Measurements from ENCODE around the gene GRID1.

The GRID1 gene

DNA sequence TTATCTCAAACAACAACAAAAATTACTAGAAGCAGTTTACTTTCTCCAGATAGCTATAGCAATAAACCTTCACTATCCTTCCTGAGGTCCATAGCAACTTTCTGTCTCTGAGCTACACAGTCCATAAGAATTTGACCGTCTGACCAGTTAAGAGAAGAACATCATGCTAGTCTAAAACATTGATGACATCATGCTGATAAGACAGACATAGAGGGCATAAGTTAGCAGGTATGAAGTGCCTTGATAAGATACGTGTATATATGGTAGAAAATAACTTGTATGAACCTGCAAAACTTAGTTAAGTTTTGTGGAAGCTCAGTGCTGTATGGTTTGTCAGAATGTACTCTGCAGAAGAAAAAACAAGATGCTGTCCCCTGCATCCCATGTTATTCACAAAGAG is 353.0 kb downstream of the GRID1 start:
- Histone ChIP-seq H3K4me1 (no peaks in the 10 kb centered on the region), H3K9me3 (no peaks in the 10 kb centered on the region), H3K27ac (no peak overlapping the region), H3K27me3 (no peaks in the 10 kb centered on the region), H3K4me3 (no peak overlapping the region), H3K36me3 (no peaks in the 10 kb centered on the region)
- DNase-seq, result no peak
- intact Hi-C loops (cut with DNase I; ENCODE audit: low total_unique reads), result no loop called here
- TF ChIP-seq, protein P1, sequence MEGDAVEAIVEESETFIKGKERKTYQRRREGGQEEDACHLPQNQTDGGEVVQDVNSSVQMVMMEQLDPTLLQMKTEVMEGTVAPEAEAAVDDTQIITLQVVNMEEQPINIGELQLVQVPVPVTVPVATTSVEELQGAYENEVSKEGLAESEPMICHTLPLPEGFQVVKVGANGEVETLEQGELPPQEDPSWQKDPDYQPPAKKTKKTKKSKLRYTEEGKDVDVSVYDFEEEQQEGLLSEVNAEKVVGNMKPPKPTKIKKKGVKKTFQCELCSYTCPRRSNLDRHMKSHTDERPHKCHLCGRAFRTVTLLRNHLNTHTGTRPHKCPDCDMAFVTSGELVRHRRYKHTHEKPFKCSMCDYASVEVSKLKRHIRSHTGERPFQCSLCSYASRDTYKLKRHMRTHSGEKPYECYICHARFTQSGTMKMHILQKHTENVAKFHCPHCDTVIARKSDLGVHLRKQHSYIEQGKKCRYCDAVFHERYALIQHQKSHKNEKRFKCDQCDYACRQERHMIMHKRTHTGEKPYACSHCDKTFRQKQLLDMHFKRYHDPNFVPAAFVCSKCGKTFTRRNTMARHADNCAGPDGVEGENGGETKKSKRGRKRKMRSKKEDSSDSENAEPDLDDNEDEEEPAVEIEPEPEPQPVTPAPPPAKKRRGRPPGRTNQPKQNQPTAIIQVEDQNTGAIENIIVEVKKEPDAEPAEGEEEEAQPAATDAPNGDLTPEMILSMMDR (IDR thresholded peaks at IDR 0.05), result no peak

DNA sequence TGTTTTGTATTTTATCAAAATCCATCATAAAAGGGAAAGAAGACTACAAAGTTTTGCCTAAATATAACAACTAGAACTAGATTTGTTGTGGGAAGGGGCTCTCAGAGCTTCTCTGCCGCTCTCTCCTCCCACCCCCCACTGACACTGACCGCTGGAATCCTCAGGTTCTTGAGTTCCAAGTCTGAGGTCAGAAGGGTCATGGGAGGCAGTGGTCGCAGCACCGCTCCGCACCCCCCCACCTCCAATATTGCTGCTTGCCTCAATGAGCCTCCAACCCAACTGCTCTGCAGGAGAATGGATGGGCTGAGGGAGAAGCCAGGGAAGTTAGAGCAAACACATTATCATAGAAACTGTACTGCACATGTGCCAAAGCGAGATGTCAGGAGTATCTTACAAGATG is 359.4 kb downstream of the GRID1 start:
- no peak overlapping the region for H3K27ac ChIP-seq
- no peak for DNase-seq

DNA sequence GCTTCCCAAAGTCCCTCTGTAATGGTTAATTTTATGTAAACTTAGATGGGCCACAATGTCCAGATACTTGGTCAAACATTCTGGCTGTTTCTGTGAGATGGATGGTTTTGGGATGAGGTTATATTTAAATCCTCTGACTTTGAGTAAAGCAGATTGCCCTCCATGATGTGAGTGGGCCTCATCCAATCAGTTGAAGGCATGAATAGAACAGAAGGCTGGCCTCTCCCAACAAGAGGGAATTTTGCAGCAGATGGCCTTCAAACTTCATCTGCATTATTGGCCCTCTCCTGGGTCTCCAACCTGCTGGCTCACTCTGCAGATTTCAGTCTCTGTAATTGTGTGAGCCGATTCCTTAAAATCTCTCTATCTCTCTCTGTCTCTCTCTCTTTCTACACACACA is 362.3 kb downstream of the GRID1 start:
- Histone ChIP-seq H3K27me3 (no peaks in the 10 kb centered on the region), H3K27ac (no peak overlapping the region), H3K4me3 (no peak overlapping the region), H3K4me1 (no peaks in the 10 kb centered on the region), H3K36me3 (no peaks in the 10 kb centered on the region), H3K9me3 (no peaks in the 10 kb centered on the region)
- TF ChIP-seq, protein P1 (IDR thresholded peaks at IDR 0.05), result no peak
- intact Hi-C loops (cut with DNase I; ENCODE audit: low total_unique reads), result no loop called here
- no peak for DNase-seq

More for the DNA sequence above, 359.4 kb downstream of the GRID1 start:
- no peaks in the 10 kb centered on the region for H3K4me1 ChIP-seq
- H3K4me3 ChIP-seq, result no peak overlapping the region
- H3K9me3 ChIP-seq, result no peaks in the 10 kb centered on the region
- H3K36me3 ChIP-seq, result no peaks in the 10 kb centered on the region
- no peaks in the 10 kb centered on the region for H3K27me3 ChIP-seq
- TF ChIP-seq, protein P1 (IDR thresholded peaks at IDR 0.05), result no peak
- intact Hi-C loops (cut with DNase I; ENCODE audit: low total_unique reads), result no loop called here

DNA sequence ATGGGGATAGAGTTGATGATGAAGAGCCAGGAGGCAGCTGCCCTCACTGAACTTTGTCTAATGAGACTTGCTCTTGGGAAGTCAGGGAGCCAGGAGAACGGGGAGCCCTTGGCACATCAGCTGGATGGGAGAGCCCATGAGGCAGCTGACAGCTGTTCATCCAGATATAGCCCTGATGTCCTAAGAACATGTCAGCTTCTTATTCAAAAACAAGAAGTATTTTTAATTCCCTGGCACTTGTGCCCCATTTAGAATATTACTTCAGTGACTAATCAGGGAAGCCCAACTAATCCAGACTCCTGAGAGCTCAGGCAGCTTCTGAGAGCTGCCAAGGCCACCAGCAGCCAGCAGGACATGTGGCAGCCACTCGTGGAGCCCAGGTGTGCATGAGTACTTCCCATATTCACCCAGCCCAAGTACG is 363.4 kb downstream of the GRID1 start:
- DNase-seq, result no peak
- Histone ChIP-seq H3K4me1 (no peaks in the 10 kb centered on the region), H3K9me3 (no peaks in the 10 kb centered on the region), H3K27ac (no peak overlapping the region), H3K27me3 (no peaks in the 10 kb centered on the region), H3K4me3 (no peak overlapping the region), H3K36me3 (no peaks in the 10 kb centered on the region)
- TF ChIP-seq, protein P1 (IDR thresholded peaks at IDR 0.05), result no peak
- intact Hi-C loops (cut with DNase I; ENCODE audit: low total_unique reads), result no loop called here

DNA sequence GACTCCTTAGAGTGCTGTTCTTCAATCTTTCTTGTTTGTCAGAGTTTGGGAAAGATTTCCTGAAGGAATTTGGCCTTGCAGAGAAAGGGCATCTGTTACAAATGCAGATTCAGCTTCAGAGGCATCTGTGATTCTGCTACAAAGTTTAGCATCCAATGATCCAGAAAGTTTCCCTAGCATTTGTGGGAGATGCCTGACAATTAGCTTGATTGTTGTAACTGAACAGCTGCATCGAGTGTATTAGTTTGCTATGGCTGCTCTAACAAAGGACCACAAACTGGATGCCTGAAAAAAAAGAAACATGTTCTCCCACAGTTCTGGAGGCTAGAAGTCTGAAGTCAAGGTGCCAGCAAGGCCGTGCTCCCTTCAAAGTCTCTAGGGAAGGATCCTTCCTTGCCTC is 365.1 kb downstream of the GRID1 start:
- no peak overlapping the region for H3K4me3 ChIP-seq
- no peak overlapping the region for H3K27ac ChIP-seq
- no peak for DNase-seq
- TF ChIP-seq, protein P1 (IDR thresholded peaks at IDR 0.05), result no peak
- H3K27me3 ChIP-seq, result no peaks in the 10 kb centered on the region
- H3K4me1 ChIP-seq, result no peaks in the 10 kb centered on the region
- no peaks in the 10 kb centered on the region for H3K36me3 ChIP-seq
- intact Hi-C loops (cut with DNase I; ENCODE audit: low total_unique reads), result no loop called here
- peaks cover 0 to 3% (median 0%) of the 10 kb centered on the region in 3 donors for H3K9me3 ChIP-seq

DNA sequence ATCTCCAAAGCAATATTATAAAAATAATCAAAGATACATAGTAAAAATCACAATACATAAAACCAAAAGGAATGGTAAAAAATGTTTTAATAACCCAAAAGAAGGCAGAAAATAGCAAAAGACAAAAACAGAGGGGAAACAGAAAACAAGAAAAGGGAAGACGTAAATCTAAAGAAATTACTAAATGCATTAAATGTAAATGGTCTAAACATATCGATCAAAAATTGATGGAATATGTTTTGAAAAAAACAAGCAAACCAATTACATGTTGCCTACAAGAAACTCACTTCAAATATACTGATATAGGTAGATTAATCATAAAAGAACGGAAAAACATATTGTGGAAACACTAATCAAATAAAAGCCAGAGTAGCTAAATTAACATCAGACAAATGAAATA is 369.1 kb downstream of the GRID1 start:
- Histone ChIP-seq H3K36me3 (no peaks in the 10 kb centered on the region), H3K9me3 (peaks cover 0 to 3% (median 0%) of the 10 kb centered on the region in 3 donors), H3K4me3 (no peak overlapping the region), H3K4me1 (no peaks in the 10 kb centered on the region), H3K27me3 (no peaks in the 10 kb centered on the region), H3K27ac (no peak overlapping the region)
- DNase-seq, result no peak
- TF ChIP-seq, protein P1 (IDR thresholded peaks at IDR 0.05), result no peak
- intact Hi-C loops (cut with DNase I; ENCODE audit: low total_unique reads), result no loop called here
